ENCODE data around the gene ADH1B.
"Not testable (repeated sequence)": the region's sequence is repeated elsewhere in the genome, so short reads cannot be mapped to it uniquely, and the experiment has no call there.

Gene ADH1B

DNA sequence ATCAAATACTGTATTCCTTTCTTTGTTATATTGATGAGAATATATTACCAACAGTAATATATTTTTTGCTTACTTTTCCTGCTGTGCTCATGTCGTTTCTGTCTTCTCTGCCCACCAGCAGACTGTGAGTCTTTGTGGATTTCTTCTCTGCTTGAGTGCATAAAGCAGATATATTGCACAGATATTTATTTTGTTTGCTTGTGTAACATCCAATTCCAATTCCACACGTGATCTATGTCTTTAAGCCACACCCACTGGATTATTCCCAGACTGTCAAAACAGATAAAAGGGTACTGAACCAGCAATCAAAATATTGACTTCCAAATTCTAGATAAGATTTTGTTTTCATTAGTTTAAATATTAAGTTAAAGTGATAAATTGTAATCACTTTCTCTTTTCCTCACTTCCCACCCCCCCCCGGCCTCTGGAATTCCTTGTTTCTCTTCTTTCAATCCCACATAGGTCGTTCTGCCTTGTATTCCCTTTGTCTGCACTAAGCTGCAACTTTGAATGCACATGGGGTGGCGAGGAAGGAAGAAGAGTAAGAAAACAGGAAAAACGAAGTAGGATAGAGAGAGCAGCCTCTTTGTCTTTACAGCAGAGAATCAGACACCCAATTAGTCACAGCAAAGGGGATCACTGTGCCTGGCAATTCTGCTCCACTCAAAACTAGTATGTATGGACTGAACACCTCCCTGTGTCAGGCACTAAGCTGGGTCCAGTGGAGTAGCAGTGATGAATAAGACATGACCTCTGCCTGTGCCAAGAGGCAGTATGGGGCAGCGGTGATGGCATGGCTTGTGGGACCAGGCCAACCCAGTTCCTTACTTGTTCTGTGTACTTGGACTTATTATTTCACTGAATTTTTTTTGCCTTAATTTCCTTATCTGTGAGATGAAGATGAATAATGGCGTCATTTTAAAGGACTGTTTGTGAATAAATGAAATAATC, at the start of gene ADH1B:
ADH1B (minus strand) TSS at position 161 of the 951 bp plus-strand sequence; CDS start at position 91, 70 bp downstream.
- DNase-seq, result no peak

DNA sequence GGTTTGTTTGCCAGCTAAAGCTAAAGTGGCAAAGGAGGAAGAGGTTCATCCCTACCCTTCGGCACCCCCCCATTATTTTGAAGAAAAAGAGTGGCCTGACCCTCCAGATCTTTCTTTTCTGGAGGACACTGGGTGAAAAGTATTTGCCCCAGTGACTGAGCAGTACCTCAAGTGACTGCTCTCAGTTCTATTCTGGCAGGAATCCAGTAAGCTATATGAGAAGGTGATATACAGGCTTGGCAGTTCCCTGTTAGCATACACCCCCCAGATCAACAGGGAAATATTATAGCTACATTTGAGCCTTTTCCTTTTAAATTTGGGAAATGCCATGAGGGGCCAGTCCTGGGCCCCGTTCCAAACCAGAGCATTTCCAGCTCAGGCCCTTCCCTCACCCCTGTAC, 46.6 kb upstream of the ADH1B start:
- not testable (repeated sequence) for DNase-seq

- no peak for DNase-seq
Observed at GRCh38 chr4:99366491-99366890, 45.3 kb upstream of the ADH1B start.

- no peak for DNase-seq
Observed at GRCh38 chr4:99362768-99363167, 41.6 kb upstream of the ADH1B start.

GRCh38 chr4:99361899-99362275, 40.7 kb upstream of the ADH1B start:
- no peak for DNase-seq

- DNase-seq, result no peak
Observed at GRCh38 chr4:99361268-99361898, 40.2 kb upstream of the ADH1B start.

- no peak for DNase-seq
Observed at GRCh38 chr4:99359480-99360204, 38.4 kb upstream of the ADH1B start.

DNA sequence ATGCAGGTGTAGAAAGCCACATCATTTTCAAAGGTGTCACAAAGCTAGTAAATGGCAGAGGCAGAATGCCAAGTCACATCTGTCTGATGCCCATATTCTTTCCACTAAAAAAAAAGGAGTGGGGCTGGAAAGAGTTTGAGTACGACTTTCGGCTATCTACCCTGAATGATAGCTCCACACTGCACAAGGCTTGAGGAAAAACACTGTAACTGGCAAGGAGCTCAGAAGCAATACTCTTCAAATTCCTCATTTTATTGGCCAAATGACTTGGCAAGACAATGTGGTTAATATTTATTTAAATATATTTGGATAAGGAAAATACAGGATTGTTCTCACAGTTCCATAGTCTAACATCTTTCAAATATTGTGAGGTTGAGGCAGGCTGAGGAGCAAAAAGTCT, 36.7 kb upstream of the ADH1B start:
- no peak for DNase-seq

DNA sequence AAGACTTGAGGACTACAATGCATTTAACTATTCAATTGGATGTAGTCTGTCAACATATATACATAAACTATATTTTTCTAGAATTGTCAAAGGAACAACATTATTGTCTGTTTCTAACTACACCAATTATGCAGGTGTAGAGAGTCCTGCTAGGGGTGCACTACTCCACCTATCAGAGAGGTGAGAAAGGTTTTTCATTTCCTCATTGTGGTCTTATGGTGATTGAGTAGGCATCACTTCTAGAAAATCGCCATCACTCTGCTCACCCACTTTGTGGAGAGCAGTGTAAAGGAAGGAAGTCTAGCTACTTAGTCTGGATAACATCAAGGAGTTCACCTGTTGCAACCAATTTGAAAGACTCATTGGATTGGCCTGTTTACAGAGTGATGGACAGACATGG, 35.8 kb upstream of the ADH1B start:
- no peak for DNase-seq

DNA sequence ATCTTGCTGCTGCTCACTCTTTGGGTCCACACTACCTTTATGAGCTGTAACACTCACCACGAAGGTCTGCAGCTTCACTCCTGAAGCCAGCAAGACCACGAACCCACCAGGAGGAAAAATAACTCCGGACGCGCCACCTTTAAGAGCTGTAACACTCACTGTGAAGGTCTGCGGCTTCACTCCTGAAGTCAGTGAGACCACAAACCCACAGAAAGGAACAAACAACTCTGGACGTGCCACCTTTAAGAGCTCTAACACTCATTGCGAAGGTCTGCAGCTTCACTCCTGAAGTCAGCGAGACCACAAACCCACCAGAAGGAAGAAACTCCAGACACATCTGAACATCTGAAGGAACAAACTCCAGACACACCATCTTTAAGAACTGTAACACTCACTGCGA, 34.9 kb upstream of the ADH1B start:
- peak; percentile 20 for DNase-seq

DNA sequence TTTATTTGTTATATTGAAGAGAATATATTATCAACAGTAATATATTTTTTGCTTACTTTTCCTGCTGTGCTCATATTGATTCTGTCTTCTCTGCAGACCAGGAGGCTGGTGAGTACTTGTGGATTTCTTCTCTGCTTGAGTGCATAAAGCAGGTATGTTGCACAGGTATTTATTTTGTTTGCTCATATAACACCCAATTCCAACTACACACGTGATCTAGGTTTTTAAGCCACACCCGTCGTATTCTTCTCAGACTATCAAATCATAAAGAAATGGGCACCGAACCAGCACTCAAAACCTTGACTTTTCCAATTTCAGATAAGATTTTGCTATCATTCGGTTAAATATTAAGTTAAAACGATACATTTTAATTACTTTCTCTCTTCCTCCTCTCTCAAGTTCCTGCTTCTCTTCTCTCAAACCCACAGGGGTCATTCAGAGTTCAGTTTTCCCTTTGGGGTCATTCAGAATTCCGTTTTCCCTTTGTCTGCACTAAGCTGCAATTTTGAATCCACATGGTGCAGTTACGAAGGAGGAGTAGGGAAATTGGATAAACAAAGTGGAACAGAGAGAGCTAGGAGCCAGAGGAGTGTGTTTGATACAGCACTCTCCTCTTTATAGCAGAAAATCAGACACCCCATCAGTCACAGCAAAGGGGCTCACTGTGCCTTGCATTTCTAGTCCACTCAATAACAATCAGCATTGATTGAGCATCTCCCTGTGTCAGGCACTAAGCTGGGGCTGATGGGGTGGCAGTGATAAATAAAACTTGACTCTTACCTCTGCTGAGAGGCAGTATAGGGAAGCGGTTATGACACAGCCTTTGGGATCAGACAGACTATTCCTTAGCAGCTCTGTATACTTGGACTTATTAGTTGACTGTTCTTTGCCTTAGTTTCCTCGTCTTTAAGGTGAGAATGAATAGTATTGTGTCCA, 31.7 kb upstream of the ADH1B start, which contains the start of gene ADH1C:
ADH1C (minus strand) TSS at position 145 of the 936 bp plus-strand sequence; CDS start at position 74, 71 bp downstream.
- DNase-seq, result no peak

DNA sequence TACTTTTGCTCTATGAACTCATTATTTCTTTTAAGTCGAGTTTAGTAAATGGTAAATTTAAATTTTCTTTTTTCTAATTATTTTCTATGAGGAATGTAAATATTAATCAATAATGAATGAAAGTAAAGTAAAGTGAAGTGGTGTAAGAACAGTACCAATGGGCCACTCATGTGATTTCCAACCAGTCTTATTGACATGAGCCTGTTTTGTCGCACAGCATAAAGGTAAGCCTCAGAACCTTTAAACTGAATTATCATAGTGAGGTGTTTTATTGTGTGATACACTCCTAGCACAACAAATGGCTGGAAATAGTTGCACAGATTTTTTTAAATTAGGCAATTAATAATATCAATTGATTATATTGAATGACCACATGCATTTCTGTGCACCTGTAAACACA, 30.3 kb upstream of the ADH1B start:
- DNase-seq, result no peak

- no peak for DNase-seq
Observed at GRCh38 chr4:99349338-99349737, 28.1 kb upstream of the ADH1B start.

GRCh38 chr4:99342624-99343023, 21.4 kb upstream of the ADH1B start:
- DNase-seq, result not testable (repeated sequence)

- DNase-seq, result no peak
Observed at GRCh38 chr4:99341426-99341825, 20.2 kb upstream of the ADH1B start.

DNA sequence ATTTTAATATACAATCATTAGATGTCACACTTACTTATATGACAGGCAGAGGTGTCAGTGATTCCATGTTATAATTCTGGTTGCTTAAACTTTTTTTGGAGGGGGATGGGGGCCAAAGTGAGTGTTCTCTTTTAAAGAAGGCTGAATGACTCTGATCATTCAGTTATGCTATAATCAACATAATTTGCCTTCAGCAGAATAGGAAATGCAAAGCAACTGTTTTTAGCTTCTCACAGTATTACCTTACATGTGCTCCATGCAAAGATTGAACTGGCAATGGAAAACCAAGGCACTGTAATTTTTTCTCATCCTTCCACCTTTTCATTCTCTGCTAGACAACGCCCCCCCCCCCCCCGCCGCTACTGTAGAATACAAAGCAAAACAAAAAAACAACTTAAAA, 18.0 kb upstream of the ADH1B start:
- no peak for DNase-seq

- no peak for DNase-seq
Observed at GRCh38 chr4:99336553-99336952, 15.4 kb upstream of the ADH1B start.

DNA sequence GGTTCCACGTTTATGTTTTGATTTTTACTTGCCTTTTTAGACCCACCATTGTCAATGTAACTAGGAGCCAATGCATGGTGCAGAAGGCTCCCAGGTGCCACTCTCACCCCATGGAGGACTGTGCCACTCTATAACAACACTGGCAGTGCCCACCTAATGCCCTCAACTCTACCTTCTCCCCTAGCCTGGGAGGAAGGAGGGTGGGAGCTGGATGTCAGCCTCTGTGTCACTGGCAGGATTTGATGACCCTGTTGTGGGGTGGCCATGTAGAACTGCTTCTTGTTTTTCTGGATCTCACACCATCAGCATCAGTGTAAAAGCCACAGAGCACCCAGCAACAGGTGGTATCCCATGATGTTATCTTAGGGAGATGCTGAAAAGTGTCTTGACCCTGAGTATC, 13.7 kb upstream of the ADH1B start:
- DNase-seq, result no peak

DNA sequence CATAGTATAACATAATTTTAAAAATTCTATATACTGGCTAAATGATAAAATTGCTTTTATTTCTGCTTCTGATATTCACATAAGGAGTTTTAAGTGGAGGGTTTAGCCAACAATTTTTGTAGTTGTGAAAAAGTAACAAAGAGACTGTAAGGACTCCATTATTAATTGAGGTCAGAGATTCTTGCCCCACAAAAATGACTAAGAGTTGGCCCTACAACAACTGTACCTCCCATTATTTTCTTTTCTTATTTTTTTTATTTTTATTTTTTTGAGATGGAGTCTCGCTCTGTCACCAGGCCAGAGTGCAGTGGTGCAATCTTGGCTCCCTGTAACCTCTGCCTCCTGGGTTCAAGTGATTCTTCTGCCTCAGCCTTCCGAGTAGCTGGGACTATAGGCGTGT, 9.4 kb upstream of the ADH1B start:
- DNase-seq, result no peak

DNA sequence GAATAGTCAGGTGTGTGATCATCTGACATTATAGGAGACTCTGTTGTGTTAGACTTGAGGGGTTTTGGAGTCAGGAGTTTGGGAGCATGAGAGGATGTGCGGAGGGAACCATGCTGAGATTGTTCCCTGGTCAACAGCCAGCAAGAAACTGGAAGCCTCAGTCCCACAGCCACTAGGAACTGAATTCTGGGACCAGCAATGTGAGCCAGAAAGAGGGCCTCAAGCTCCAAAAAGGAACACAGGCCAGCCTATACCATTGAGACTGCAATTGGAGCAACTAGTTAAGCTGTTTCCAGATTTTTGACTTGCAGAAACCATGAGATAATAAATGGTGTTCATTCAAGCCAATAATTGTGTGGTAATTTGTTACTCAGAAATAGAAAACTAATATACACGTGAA, 8.7 kb upstream of the ADH1B start:
- no peak for DNase-seq

DNA sequence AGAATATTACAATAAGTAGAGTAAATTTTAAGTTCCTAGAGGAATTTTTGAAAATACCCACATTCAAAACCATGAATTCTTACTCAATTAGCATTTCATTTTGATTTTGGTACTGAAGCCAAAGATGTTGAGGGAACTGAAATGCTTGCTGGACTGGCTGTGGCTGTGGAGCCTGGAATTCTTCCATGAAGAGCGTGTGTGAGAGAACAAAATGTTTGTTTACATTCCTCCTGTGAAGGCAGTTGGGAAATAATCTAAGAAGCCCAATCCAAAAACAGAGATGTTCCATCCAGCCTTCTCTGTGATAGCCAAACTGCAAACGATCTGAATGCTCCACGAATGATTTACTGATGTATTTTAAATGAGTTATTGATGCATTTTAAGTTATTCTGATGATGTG, 3.8 kb upstream of the ADH1B start:
- DNase-seq, result no peak

DNA sequence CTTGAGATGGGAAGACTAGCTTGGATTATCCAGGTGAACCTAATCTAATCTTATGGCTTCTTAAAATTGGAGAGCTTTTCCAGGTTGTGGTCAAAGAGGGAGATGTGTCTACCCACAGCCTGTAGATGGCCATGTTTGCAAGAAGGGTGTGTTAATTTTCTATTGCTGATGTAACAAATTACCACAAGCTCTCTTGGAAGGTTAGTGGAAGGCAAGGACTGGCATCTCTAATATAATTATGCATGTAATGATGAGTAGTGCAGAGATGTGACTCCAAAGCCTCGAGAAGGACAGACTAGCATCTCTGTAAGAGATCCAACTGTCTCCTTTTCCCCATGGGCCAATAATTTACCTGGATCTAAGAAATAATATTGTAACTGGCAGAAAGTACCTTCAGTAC, 3.2 kb upstream of the ADH1B start:
- DNase-seq, result no peak
